Neural progenitor cell (in vitro differentiated cells): Measurements from ENCODE around the gene STRN. TPM values are rescaled to one million over a fixed set of nuclear protein-coding genes. Genes with fewer than 3 reads are reported as not detected.
"Not testable (repeated sequence)": the region's sequence is repeated elsewhere in the genome, so short reads cannot be mapped to it uniquely, and the experiment has no call there.

ENCODE experiments used
- DNase-seq: peaks from one replicate; pipeline ENCODE4 v3.0.0-alpha.2; 2016; ENCODE audit warnings: low spot score
- H2AFZ ChIP-seq: fragments of 200-600 bp; sonication (generic); replicated peaks from 2 replicates; pipeline ENCODE4 v1.6.1; 2016; ENCODE audit warnings: antibody characterized with exemption
- H3F3A ChIP-seq: fragments of 200-600 bp; sonication (generic); 2 replicates; pipeline ENCODE4 v1.6.1; 2016; ENCODE audit warnings: antibody characterized with exemption, low read depth
- H3K27ac ChIP-seq: fragments of 200-600 bp; sonication (generic); 2 replicates; pipeline ENCODE4 v1.5.1; 2016; ENCODE audit warnings: mild to moderate bottlenecking
- H3K27me3 ChIP-seq: fragments of 200-600 bp; sonication (generic); 2 replicates; pipeline ENCODE4 v1.6.1; 2016; ENCODE audit warnings: mild to moderate bottlenecking, moderate library complexity
- H3K36me3 ChIP-seq: fragments of 200-600 bp; sonication (generic); 2 replicates; pipeline ENCODE4 v1.5.1; 2016
- H3K4me1 ChIP-seq: fragments of 200-600 bp; sonication (generic); 2 replicates; pipeline ENCODE4 v1.6.1; 2016; ENCODE audit warnings: mixed run types
- H3K4me2 ChIP-seq: fragments of 200-600 bp; sonication (generic); 2 replicates; pipeline ENCODE4 v1.6.1; 2016
- H3K4me3 ChIP-seq: fragments of 200-600 bp; sonication (generic); 2 replicates; pipeline ENCODE4 v1.5.1; 2016
- H3K79me2 ChIP-seq: fragments of 200-600 bp; sonication (generic); 2 replicates; pipeline ENCODE4 v1.6.1; 2016; ENCODE audit warnings: low read depth
- H3K9ac ChIP-seq: fragments of 200-600 bp; sonication (generic); 2 replicates; pipeline ENCODE4 v1.6.1; 2016
- H3K9me3 ChIP-seq: fragments of 200-600 bp; sonication (generic); 2 replicates; pipeline ENCODE4 v1.5.1; 2016; ENCODE audit warnings: low read depth
- H4K20me1 ChIP-seq: fragments of 200-600 bp; sonication (generic); 2 replicates; pipeline ENCODE4 v1.6.1; 2016; ENCODE audit warnings: low read depth
- H3K27ac Mint-ChIP-seq: 3 replicates; pipeline ENCODE4 v1.8.0; 2021; ENCODE audit warnings: mixed read lengths
- H3K27me3 Mint-ChIP-seq: 2 replicates; pipeline ENCODE4 v1.8.0; 2022; ENCODE audit warnings: low read depth, mild to moderate bottlenecking, inconsistent platforms, moderate library complexity, mixed read lengths; ENCODE audit not compliant: insufficient read depth
- H3K36me3 Mint-ChIP-seq: 3 replicates; pipeline ENCODE4 v1.8.0; 2021; ENCODE audit warnings: mixed read lengths
- H3K4me1 Mint-ChIP-seq: 3 replicates; pipeline ENCODE4 v1.8.0; 2021; ENCODE audit warnings: mixed read lengths
- H3K4me3 Mint-ChIP-seq: 3 replicates; pipeline ENCODE4 v1.8.0; 2021; ENCODE audit warnings: mild to moderate bottlenecking, moderate library complexity, mixed read lengths
- H3K9me3 Mint-ChIP-seq: 3 replicates; pipeline ENCODE4 v1.8.0; 2020; ENCODE audit warnings: mixed read lengths
- EZH2 ChIP-seq: fragments of 200-600 bp; sonication (generic); IDR thresholded peaks from 2 replicates; pipeline ENCODE4 v1.6.1; 2017; ENCODE audit warnings: antibody characterized with exemption, mild to moderate bottlenecking, moderate library complexity
- EZH2phosphoT487 ChIP-seq: fragments of 200-600 bp; sonication (generic); IDR thresholded peaks from 2 replicates; pipeline ENCODE4 v1.6.1; 2017; ENCODE audit warnings: antibody characterized with exemption
- total RNA-seq: library from RNA; depleted of rRNA; stranded (reverse); fragments of >200 nt; gene quantifications from 2 replicates; pipeline ENCODE4 v1.2.3, GENCODE V29; 2015; ENCODE audit warnings: low replicate concordance
- TF ChIP-seq, protein P1 (sequence below): fragments of 200-600 bp; sonication (generic); IDR thresholded peaks from 2 replicates; pipeline ENCODE4 v1.5.1; 2017; ENCODE audit warnings: antibody characterized with exemption, mild to moderate bottlenecking

The STRN gene
- total RNA-seq, 1 donor from 2014 or later: 20.9 TPM

DNA sequence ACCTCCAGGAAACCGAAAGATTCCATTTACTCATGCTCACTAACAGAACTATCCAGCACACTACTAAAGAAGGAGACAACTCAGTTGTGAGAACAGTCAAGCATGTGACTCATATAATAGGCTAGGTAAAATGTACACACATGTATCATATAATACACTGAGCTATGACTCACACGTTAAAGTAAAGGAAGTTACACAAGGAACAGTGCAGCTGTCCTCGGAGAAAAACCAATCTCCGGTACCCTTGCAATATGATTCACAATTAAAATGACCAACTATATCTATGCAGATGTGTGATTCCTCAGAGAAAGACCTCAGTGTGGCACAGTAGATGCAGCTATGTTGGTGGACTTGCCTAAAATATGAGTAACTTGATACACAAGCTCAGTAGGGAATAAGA is 76.5 kb downstream of the STRN start:
- Histone ChIP-seq H3K27me3 (no peaks in the 10 kb centered on the region), H3K9me3 (no peaks in the 10 kb centered on the region), H3K4me3 (no peak overlapping the region), H2AFZ (no peak overlapping the region), H3K4me2 (no peak overlapping the region), H3K36me3 (peaks cover 5% of the 10 kb centered on the region), H3K9ac (no peak overlapping the region), H4K20me1 (no peaks in the 10 kb centered on the region), H3K79me2 (no peaks in the 10 kb centered on the region), H3K4me1 (no peaks in the 10 kb centered on the region), H3K27ac (no peak overlapping the region), H3F3A (no peaks in the 10 kb centered on the region)
- H3K36me3 Mint-ChIP-seq: peaks cover 2% of the 10 kb centered on the region
- H3K9me3 Mint-ChIP-seq: no peaks in the 10 kb centered on the region
- TF ChIP-seq EZH2phosphoT487 (no peak), EZH2 (no peak)
- TF ChIP-seq, protein P1, sequence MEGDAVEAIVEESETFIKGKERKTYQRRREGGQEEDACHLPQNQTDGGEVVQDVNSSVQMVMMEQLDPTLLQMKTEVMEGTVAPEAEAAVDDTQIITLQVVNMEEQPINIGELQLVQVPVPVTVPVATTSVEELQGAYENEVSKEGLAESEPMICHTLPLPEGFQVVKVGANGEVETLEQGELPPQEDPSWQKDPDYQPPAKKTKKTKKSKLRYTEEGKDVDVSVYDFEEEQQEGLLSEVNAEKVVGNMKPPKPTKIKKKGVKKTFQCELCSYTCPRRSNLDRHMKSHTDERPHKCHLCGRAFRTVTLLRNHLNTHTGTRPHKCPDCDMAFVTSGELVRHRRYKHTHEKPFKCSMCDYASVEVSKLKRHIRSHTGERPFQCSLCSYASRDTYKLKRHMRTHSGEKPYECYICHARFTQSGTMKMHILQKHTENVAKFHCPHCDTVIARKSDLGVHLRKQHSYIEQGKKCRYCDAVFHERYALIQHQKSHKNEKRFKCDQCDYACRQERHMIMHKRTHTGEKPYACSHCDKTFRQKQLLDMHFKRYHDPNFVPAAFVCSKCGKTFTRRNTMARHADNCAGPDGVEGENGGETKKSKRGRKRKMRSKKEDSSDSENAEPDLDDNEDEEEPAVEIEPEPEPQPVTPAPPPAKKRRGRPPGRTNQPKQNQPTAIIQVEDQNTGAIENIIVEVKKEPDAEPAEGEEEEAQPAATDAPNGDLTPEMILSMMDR: no peak
- H3K27me3 Mint-ChIP-seq: peaks cover 2% of the 10 kb centered on the region
- H3K4me3 Mint-ChIP-seq: no peak overlapping the region
- H3K27ac Mint-ChIP-seq: no peak overlapping the region
- no peak for DNase-seq
- peaks cover 4% of the 10 kb centered on the region for H3K4me1 Mint-ChIP-seq

DNA sequence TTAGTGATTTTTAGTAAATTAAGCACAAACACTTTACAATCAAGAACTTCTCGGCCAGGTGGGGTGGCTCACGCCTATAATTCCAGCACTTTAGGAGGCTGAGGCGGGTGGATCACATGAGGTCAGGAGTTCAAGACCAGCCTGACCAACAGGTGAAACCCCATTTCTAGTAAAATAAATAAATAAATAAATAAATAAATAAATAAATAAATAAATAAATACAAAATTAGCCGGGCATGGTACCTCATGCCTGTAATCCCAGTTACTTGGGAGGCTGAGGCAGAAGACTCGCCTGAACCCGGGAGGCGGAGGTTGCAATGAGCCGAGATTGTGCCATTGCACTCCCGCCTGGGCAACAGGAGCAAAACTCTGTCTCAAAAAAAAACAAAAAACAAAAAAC is 79.2 kb downstream of the STRN start:
- DNase-seq, H3F3A ChIP-seq, H3K4me1 ChIP-seq, H3K27ac Mint-ChIP-seq, H2AFZ ChIP-seq, H3K36me3 ChIP-seq, H3K79me2 ChIP-seq, H3K4me1 Mint-ChIP-seq, H4K20me1 ChIP-seq, H3K27me3 Mint-ChIP-seq, H3K9ac ChIP-seq, H3K4me3 ChIP-seq, H3K36me3 Mint-ChIP-seq, H3K9me3 ChIP-seq, H3K4me2 ChIP-seq, H3K27ac ChIP-seq, H3K27me3 ChIP-seq, H3K9me3 Mint-ChIP-seq, H3K4me3 Mint-ChIP-seq: not testable (repeated sequence)

DNA sequence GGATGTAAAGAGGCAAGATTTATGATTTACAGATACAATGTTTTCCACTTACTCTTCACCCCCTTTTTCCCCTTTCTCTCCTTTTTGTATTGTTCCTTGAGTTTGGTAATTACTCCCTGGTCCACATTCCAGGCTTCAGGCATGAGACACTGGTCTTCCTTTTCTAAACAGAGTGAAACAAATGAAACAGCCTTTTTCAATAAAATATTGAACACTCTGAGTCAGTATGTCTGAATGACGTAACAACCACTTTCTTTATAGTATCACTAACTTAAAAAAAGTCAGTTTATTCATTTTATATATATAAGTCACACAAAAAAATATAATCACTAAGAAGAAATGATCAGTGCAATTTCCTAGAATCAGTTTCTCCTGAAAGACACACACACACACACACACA is 79.7 kb downstream of the STRN start:
- Mint-ChIP-seq H3K36me3 (peaks cover 4% of the 10 kb centered on the region), H3K9me3 (no peaks in the 10 kb centered on the region), H3K4me3 (no peak overlapping the region), H3K4me1 (peaks cover 4% of the 10 kb centered on the region), H3K27me3 (peaks cover 2% of the 10 kb centered on the region), H3K27ac (no peak overlapping the region)
- no peak overlapping the region for H3K4me2 ChIP-seq
- H3F3A ChIP-seq: no peaks in the 10 kb centered on the region
- no peaks in the 10 kb centered on the region for H3K9me3 ChIP-seq
- DNase-seq: no peak
- H3K36me3 ChIP-seq: no peaks in the 10 kb centered on the region
- H3K4me1 ChIP-seq: no peaks in the 10 kb centered on the region
- H4K20me1 ChIP-seq: no peaks in the 10 kb centered on the region
- no peak overlapping the region for H3K4me3 ChIP-seq
- TF ChIP-seq, protein P1: no peak
- TF ChIP-seq EZH2 (no peak), EZH2phosphoT487 (no peak)
- no peaks in the 10 kb centered on the region for H3K27me3 ChIP-seq
- H3K9ac ChIP-seq: no peak overlapping the region
- no peak overlapping the region for H2AFZ ChIP-seq
- H3K27ac ChIP-seq: no peak overlapping the region
- H3K79me2 ChIP-seq: no peaks in the 10 kb centered on the region

DNA sequence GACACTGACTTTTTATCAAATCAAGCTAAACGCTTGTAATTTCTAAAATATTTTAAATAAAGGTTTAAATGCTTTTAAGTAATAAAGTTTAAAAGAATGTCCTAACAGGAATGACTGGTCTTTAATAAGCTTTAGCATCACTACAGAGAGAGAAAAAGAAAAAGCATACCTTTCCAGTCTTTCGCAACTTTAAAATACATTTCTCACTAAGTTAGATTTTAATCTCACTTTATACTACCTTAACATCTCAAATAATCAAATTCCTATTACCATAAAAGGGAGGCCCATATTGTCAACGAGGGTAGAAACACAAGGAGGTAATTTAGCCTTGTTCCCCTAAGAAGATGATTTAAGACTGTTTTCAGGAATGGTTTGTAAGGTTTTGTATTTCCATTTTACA is 80.7 kb downstream of the STRN start:
- H3K4me1 Mint-ChIP-seq: peaks cover 4% of the 10 kb centered on the region
- Histone ChIP-seq H3K4me2 (no peak overlapping the region), H4K20me1 (no peaks in the 10 kb centered on the region), H3K4me3 (no peak overlapping the region), H3K27me3 (no peaks in the 10 kb centered on the region), H3K9me3 (no peaks in the 10 kb centered on the region), H3K27ac (no peak overlapping the region), H3K4me1 (no peaks in the 10 kb centered on the region), H3K9ac (no peak overlapping the region), H2AFZ (no peak overlapping the region), H3K79me2 (no peaks in the 10 kb centered on the region), H3F3A (no peaks in the 10 kb centered on the region), H3K36me3 (no peaks in the 10 kb centered on the region)
- no peaks in the 10 kb centered on the region for H3K9me3 Mint-ChIP-seq
- DNase-seq: no peak
- H3K36me3 Mint-ChIP-seq: peaks cover 4% of the 10 kb centered on the region
- H3K4me3 Mint-ChIP-seq: no peak overlapping the region
- TF ChIP-seq EZH2: no peak
- no peak for TF ChIP-seq EZH2phosphoT487
- TF ChIP-seq, protein P1: no peak
- no peaks in the 10 kb centered on the region for H3K27me3 Mint-ChIP-seq
- H3K27ac Mint-ChIP-seq: no peak overlapping the region
